HT-29 (cell line): ENCODE data around the gene KRT86. TPM values are rescaled to one million over a fixed set of nuclear protein-coding genes. Genes with fewer than 3 reads are reported as not detected.

Experiments
- DNase-seq: peaks from one replicate; pipeline ENCODE4 v3.0.0-alpha.2; 2015; ENCODE audit warnings: low spot score
- total RNA-seq: library from RNA; depleted of rRNA; stranded (reverse); fragments of >200 nt; shearing (Covaris generic); gene quantifications from 2 replicates; pipeline ENCODE4 v1.2.3, GENCODE V29; 2014

KRT86 gene
- total RNA-seq, 1 experiment from 2014 or later = 0.81 TPM

DNA sequence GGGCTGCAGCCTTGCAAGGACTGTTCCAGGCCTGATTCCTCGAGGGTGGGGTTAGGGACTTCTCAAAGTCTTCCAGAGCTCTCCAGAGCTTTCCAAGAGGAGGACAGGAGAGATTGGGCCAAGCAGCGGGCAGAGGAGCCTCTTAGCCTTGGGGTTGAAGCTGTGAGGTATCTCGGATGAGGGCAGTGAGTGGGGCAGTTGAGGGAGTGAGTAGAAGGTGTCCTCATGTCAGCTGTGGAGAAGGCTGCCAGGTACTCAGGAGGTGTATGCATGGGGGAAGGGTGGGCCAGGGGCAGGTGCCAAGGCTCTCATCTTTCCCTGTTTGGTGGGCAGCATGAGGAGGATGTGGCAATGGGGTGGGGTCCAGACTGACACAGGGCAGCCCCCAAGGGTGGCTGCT lies 39.0 kb downstream of the KRT86 start:
- no peak for DNase-seq

DNA sequence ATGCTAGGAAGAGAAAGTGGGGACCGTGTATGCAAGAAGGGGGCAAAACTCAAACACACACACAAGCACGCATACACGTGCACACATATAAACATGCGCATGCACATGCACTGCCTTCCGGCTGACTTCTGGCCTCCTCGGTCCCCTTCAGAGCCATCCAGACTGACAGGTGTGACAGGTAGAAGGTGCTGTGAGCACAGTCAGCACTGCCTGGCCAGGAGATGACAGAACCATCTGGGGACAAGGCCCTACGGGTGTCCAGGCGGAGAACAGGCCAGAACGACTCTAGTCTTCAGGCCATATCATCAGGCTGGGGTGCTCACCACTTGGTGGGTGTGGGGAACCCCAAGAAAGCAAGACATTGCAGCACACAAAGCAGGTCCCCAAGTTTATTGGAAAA lies 39.5 kb downstream of the KRT86 start:
- no peak for DNase-seq

DNA sequence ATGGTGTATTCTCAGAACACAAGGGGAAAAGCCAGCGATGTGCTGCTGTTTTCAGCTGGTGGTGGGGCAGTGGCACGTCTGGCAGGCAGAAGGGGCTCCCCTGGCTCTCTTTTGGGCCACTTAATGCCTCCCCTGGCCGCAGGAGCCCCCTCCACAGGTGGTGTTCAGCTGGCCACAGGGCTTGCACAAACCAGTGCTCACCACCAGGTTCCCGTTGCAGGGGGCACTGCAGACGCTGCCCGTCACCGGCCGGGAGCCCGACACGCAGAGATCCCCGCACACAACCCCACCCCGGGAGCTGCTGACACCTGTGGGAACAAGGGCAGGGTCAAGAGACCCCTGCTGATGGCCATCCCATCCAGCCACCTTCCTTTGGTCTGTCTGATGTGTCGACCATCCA lies 40.1 kb downstream of the KRT86 start:
- DNase-seq = no peak

DNA sequence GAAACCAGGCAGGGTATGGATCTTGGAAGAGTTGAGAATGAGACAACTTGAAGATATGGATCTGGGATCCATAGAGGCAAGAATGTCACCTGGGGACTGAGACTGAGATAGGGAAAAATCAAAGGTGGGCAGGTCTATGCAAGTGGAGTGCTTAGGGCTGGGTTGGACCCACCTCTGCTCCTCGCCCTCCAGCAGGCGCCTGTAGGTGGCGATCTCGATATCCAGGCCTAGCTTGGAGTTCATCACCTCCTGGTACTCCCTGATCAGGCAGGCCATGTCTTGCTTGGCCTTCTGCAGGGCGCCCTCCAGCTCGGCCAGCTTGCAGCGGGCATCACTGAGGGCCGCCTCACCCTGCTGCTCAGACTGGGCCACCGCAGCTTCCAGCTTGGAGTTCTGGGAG lies 41.3 kb downstream of the KRT86 start:
- DNase-seq = peak; percentile 51

DNA sequence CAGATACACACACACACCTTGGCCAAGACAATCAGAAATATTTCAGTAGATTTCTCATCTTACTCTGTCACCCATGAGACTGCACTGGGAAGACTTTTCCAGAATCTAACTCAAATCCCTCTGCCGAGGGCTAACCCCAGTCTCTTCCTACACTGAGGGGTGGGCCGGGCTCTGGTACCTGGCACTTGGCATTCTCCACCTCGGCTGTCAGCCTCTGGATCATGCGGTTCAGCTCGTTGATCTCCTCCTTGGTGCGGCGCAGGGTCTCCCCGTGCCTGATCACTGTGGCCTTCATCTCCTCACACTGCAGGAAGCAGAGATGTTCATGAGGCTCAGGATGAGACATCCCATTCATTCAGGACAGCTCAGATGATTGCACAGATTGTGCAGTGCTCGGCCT lies 41.8 kb downstream of the KRT86 start:
- DNase-seq = no peak

DNA sequence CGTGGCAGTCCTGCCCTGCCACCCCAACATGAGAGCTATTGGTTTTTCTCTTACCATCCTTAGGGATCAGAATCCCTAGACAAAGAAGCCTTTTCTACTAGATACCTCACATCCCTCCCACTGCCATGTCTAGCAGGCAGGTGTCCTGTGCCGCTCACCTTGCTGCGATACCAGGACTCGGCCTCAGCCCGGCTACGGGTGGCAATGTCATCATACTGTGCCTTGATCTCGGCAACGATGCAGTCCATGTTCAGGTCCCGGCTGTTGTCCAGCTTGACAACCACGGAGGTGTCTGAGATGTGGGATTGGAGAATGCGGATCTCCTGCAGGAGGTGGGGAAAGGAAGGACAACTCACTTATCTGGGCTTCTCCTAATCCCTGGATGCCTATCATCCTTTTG lies 42.3 kb downstream of the KRT86 start:
- DNase-seq = no peak

DNA sequence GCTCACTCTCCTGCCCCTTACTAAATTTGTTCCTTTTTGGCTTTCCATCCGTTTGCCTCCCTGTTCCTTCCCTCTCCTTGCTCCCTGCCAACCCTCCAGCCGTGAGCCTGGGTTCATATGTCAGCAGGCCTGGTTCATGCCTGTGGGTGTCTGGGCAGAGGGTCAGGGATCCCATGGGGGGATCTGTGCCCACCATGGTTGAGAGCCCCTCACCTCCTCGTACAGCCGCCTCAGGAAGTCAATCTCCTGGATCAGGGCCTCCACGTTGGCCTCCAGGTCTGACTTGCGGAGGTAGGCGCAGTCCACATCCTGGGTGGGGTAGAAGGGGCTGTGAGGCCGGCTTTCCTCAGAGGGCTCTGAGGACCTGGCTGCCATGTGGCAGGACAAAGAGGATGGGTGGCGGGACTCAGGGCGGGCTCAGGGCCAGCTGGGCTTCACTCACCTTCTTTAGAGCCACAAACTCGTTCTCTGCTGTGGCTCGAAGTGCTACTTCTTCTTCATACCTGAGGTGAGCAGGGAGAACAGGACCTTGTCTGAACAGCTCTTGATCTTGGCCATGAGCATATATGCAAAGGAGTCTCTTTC lies 43.1 kb downstream of the KRT86 start:
- no peak for DNase-seq

DNA sequence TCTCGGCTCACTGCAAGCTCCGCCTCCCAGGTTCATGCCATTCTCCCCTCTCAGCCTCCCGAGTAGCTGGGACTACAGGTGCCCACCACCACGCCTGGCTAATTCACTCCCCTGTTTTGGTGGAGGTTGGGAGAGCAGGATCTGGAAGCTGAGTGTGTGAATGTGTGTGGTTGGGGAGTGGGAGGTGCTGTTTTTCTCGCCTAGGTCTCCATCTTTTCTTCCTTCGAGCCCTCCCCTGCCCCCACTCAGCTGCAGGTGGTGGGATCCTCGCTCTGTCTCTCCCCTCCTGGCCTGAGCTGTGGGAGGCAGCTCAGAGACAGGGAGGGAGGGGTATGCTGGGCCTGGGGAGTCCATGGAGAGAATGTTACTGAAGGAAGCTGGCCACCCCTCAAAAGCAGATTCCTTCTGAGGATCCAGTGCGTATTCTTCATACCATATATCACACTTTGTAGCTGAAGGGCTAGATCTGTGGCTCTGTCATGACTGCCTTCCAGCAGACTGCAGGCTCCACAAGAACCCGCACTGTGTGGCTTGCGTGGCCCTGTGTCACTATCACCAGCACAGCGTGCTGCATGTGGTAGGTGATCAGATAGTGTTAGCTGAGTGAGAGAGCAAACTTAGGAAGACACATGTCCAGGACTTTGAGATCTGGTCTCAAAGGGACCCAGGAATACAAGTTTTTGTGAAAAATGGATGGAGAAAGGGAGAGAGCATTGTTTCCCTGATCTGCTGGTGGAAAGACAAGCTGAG lies 44.0 kb downstream of the KRT86 start:
- DNase-seq = no peak

DNA sequence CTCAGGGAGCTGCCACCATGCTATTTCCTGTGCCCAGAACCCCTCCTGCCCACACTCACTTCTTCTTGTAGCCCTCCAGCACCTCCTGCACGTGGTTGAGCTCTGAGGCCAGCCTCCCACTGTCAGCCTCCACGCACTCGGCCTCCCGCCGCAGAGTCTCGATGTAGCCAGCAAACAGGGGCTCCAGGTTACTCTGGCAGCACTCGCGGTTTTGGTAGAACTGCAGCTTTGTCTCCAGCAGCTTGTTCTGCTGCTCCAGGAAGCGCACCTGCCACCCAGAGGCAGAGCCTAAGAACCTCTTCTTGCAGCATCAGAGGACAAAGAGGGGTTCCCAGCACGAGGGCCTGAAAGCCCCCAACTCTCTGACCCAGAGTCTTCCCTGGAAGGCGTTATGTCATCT lies 44.7 kb downstream of the KRT86 start:
- peak; percentile 47 for DNase-seq

DNA sequence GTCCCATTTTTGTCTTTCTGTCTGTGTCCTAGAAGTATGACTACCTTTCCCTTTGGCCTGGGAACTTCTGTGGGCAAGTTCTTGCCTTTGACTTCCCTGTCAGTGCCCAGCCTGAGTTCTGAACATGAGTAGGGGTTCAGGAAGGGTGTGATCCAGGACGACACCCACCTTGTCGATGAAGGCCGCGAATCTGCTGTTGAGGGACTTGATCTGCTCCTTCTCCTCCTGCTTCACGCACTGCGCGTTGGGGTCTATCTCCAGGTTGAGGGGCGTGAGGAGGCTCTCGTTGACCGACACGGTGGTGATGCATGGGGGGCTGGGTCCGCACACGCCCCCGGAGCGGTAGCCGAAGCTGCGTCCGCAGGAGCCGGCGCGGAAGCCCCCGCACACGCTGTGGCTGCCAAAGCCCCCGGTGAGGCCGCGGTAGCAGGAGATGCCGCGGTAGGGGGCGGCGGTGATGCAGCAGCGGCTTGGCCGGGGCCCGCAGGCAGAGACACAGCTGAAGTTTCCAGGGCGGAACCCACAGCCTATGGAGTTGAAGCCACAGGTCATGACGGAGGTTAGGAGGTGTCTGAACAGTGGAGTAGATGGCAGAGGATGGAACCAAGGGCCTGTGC lies 46.4 kb downstream of the KRT86 start, which contains the start of gene KRT83:
TSS of gene KRT83 (minus strand) at position 615 of the 617 bp plus-strand sequence. CDS start at position 552, 63 bp downstream.
- no peak for DNase-seq

DNA sequence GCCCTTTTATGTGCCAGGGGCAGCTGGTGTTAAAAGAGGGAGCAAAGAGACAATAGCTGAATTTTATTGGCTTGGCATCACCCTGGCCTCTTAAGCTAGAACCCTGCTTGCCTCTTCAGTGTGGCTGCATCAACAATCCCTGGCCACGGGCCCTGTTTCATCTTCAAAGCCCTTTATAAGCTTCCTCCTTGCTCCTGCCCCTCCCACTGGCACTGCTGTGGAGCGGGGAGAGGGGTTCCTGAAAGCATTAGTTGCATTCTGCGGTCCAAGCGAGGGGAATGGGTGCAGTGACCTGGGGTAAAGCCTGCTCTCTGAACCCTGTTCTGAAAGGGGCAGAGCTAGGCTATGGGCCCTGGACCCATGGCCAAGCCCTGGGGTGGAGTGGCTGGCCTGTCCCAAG lies 47.0 kb downstream of the KRT86 start:
- no peak for DNase-seq

DNA sequence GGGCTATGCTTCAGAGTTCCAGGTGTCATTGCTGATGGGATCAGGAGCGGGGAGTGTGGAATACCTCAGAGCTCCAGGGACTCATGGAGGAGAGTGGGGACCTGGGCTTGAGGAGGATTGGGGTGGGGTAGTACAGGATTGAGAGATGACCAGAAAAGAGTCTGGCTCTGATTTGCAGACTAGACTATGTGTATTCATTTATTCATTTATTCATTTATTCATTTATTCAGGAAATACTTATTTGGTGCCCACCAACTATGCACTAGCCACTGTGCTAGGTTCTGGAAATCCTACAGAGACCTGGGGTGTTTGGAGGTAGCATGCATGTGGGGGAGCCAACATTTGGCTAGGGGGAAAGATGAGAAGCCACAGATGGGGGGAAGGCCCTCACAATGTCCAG lies 47.6 kb downstream of the KRT86 start:
- no peak for DNase-seq

DNA sequence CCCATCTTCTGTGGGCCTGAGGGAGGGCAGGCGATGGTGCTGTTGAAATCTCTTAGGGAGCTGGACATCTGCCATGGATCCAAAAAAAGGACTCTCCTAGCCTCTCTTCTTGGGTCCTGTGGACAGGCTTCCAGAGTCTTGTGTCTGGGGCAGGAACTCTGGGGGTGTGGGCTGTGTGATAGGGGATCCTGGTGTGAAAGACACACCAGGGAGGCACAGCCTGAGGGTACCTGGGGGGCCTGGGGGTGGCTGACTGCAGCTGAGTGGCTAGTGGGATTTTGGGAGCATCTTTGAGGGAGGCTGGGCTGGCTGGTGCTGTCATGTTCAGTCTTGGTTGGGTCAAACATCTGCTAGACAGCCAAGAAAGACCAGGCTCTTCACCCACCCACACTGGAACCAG lies 48.6 kb downstream of the KRT86 start:
- DNase-seq = no peak

DNA sequence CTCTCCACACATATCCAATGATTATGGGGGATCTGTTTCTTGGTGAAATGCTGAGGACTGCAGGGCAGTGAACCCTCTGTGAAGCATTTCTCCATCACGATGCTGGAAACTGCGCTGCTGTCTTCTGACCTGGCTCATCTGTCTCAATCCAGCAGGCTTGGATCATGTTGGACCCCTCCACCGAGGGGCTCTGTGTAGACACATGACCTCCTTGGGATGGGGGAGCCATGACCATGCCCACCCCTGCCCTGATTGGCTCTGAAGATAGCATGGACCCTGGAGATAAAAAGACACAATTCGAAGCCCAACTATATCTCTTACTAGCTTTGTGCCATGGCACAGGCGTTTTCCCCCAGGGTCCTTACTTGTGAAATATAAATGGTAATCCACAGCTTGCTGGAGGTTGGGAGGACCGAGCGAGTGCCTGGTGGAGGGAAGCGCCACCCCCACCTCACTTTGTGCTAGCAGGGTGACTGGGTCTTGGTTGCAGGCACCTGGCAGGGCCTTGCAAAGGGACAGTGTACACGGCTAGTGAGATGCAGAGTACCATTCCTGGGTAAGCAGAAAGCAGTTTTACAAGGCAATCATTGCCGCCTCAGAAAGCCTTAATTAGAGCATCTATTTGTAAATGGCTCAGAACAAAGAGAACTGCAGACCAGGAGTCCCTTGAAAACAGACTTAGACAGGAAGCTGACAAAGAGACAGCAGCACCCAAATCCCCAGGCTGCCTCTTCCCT lies 49.1 kb downstream of the KRT86 start:
- no peak for DNase-seq

DNA sequence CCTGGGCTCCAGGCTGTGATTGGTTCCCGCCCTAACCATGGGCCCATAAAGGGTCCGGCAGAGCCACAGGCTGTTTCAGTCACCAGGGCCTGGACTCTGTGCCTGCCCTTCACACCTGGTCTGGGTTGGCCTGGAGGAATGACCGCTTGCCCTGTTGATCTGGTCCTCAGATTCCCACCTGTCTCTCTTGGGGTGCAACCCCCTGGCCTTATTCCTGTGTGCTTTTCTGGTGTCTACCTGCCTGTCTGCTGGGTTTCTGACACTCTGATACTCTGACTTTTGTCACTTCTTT lies 49.7 kb downstream of the KRT86 start:
- DNase-seq = no peak

DNA sequence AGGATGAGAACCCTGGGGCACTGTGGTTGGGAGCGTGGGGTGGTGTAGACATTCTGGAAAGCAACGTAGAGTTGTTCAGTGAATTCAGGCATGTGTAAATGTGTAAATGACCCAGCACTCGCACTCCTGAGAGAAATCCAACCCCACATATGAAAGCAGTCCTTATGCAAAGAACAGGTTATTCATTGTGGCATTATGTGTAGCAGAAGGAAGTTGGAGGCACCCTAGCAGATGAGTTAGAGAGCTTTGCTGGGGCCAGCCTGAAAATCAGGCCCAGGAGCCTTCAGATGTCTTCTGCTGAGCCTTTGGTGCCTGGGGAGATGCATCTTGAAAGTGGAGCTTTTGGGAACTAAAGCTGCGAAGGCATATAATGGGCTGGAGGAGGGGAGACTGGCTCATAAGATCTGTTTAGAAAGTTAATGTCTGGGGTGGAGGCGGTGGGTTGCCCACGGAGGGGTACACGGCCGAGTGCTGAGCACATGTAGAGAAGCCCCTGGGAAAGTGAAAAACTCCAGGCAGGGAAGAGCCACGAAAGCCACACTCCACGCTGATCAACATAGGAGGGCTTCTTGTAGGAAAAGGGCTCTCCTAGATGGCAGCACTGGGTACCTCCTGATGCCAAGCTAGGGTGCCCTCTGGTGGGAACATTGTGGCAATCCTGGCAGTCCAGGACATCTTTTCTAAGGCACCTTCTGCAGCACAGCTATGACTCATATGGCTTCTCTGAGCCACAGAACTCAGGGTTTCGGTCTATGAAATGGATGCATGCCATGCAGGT lies 52.8 kb downstream of the KRT86 start:
- DNase-seq = peak; percentile 95

DNA sequence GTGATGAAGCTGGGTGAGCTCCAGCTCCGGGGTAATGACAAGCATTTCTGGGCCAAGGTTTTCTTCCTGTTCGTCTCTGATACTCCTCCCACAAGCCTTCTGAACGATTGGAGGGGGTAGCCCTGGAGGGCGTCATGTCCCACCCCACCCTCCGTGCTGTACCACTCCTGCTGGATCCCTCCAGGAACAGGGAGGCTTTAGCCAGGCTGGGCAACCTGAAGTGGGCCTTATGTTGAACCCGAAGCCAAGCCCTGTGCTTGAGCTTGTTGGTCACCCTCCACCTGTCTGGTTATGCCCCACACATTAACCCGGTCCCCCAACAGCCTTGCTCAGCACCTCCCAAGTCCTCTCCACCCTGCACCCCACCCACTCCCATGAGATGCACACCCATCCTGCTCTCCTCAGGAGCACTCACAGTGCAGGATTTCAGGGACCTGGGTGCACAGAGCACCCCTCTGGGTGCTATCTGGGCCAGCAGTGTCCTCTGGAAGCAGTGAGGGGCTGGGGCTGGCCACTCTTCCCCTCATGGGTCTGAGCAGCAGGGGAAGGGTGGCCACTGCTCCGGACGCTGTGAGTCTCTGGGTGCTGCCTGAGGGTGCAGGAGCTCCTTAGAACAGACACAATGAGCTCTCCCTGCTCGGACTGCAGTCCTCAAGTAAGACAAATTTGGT lies 53.5 kb downstream of the KRT86 start:
- no peak for DNase-seq

DNA sequence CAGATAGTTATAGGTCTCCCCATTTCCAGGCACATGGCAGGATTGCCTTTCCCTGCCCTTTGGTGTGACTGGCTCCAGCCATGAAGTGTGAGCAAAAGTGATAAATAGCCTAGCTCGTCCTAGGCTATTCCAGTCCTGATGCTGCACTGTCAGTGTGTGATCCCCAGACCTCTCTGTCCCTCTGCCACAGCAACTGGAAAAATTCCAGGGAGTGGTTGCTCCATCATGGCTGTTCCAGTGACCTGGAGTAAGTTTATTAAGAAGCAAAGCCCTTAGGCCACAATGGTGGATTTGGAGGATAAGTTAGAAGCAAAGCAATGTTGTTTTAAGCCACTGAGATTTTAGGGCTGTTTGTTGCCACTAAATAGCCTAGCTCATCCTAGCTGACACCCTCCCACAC lies 56.6 kb downstream of the KRT86 start:
- DNase-seq = no peak

DNA sequence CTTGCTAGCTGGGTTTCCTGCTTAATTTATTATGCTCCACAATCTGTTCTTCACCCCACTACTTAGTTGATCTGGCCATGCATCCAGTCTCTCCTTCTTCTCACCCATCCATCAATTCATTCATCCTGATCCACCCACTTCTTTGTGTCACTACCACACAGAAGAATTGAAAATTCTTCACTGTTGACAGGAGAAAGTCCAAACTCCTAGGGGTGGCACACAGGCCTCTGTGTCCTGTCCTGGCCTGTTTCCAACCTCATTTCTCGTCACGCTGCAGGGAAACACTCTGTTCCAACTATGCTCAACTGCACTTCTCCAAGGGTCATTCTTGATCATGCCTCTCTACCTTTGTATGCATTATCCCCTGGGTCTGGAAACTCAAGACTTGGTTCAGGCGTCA lies 57.4 kb downstream of the KRT86 start:
- no peak for DNase-seq

DNA sequence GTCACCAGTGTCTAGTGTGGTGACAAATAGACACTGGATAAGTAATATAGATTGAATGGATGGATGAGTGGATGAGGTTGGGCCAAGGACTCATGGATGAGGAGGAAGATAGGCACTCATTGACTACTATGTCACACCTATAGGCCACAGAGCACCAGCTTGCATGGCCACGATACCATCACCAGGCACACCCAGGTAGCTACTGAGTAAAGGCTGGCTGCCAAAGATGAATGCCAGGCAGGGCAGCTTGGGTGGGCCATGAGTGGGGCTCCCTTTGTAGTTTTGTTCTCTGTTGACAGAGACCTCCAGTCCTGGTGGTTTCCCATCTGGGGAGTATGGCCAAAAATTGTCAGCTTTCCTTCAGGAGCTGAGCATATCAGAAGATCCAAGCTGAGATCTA lies 57.9 kb downstream of the KRT86 start:
- no peak for DNase-seq

DNA sequence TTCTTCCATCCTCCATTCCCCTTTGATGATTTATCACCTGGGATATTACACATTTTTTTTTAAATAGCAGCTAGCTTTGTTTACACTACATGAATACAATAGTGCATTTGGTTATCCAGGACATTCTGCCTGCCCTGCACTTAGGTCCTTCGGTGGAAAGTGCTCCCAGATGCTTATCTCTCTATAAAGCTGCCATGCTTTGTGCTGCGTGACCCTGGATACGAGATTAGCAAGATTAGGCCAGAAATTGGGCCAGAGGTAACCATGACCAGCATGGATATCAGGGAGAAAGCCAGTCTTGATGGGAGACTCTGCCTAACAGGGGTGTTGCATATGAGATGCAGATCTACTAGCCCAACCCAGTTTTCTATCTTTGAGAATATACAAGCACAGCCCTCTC lies 58.9 kb downstream of the KRT86 start:
- peak; percentile 45 for DNase-seq
